Heart right ventricle (tissue), 16 donors: Measurements from ENCODE around the gene PHRF1. TPM values are rescaled to one million over a fixed set of nuclear protein-coding genes. Genes with fewer than 3 reads are reported as not detected.
"Not testable (repeated sequence)": the region's sequence is repeated elsewhere in the genome, so short reads cannot be mapped to it uniquely, and the experiment has no call there.

ENCODE experiments used
- ATAC-seq, 8 donors: fragments of 200-7000 bp; cut with Tn5 transposase; one replicate each; pipeline ENCODE4 v1.9.1; 2020; ENCODE audit warnings: mild to moderate bottlenecking in 8 of 8, moderate library complexity in 8 of 8, moderate number of reproducible peaks in 1 of 8
- DNase-seq, 2 donors: peaks; one replicate each; pipeline ENCODE4 v3.0.0-alpha.2; 2020
- H3K27ac ChIP-seq, 10 donors: fragments of 200-600 bp; sonication (generic) in 2 of 10; one replicate each; pipeline versions ENCODE4 v1.5.0 to v1.8.0; 2020 to 2022; ENCODE audit warnings: mild to moderate bottlenecking in 3 of 10
- H3K27me3 ChIP-seq, 7 donors: fragments of 200-600 bp; one replicate each; pipeline ENCODE4 v1.8.0; 2021 to 2022; ENCODE audit warnings: mild to moderate bottlenecking in 2 of 7
- H3K36me3 ChIP-seq, 9 donors: fragments of 200-600 bp; sonication (generic) in 1 of 9; one replicate each; pipeline versions ENCODE4 v1.5.0 to v1.8.0; 2020 to 2022; ENCODE audit warnings: mild to moderate bottlenecking in 2 of 9
- H3K4me1 ChIP-seq, 9 donors: fragments of 200-600 bp; sonication (generic) in 1 of 9; one replicate each; pipeline versions ENCODE4 v1.5.0 to v1.8.0; 2020 to 2022; ENCODE audit warnings: mild to moderate bottlenecking in 4 of 9
- H3K4me3 ChIP-seq, 10 donors: fragments of 200-600 bp; sonication (generic) in 2 of 10; one replicate each; pipeline versions ENCODE4 v1.5.0 to v1.8.0; 2020 to 2022; ENCODE audit warnings: mild to moderate bottlenecking in 7 of 10, moderate library complexity in 2 of 10
- H3K9me3 ChIP-seq, 11 donors: fragments of 200-600 bp in 10 of 11; sonication (generic) in 2 of 11; one replicate each; pipeline versions ENCODE4 v1.5.0 to v1.8.0; 2013 to 2022; ENCODE audit warnings: mild to moderate bottlenecking in 2 of 11, control low read depth in 1 of 11, moderate library complexity in 1 of 11
- CTCF ChIP-seq, 9 donors: fragments of 200-600 bp; sonication (generic) in 2 of 9; IDR thresholded peaks; one replicate each; pipeline versions ENCODE4 v1.5.0 to v1.8.0; 2021 to 2022; ENCODE audit warnings: antibody characterized with exemption in 9 of 9, mild to moderate bottlenecking in 5 of 9, moderate library complexity in 1 of 9
- WGBS, 2 donors: extraction: QIAGEN DNeasy Blood & Tissue Kit; methylation state at CpG; one replicate each; pipeline ENCODE4 v1.1.7; 2013; ENCODE audit warnings: inconsistent platforms in 1 of 2; 5-methylcytosine and 5-hydroxymethylcytosine counted together
- intact Hi-C, 10 donors: fragments of 100-400 bp; cut with DNase I; formaldehyde crosslinking; loops; one replicate each; pipeline versions ENCODE4 v1.11.1 to v1.14.2; 2022
- polyA plus RNA-seq, 2 donors: library from polyadenylated mRNA; stranded (reverse); fragments of 200-250 nt; gene quantifications; one replicate each; pipeline ENCODE4 v1.2.3, GENCODE V29; 2013
- total RNA-seq, 10 donors: library from RNA; stranded (reverse); fragmentation: NEBNext Ultra II Directional in 3 of 10; extraction: Animal tissue kit (Norgen Biotek cat#: 25700) in 3 of 10; gene quantifications; one replicate each; pipeline versions ENCODE4 v1.2.1 to v1.2.4, GENCODE V29; 2021 to 2023
- donor health status: Arrhythmogenic right ventricular cardiomyopathy.
- donor health status: ischemic (EF 13 %, LVEDD 7.1; RV severe dilation, severe dysfunction).
- donor health status: healthy with polysubstance abuse.
- donor health status: DM: no; HTN: yes; CAD: no.
- donor health status: DM: no; HTN: no; CAD: no.
- donor health status: ischemic (EF 25% LVEDD 6.9; RV normal size, moderate dysfunction).
- donor health status: ischemic (EF 25% LVEDD 5.7; RV mildly dilated, moderate dysfunction).
- donor health status: healthy.
- donor health status: DM: yes; HTN: yes; CAD: no.
- donor health status: Ischemic cardiomyopathy.
- donor health status: ischemic (EF 35%, LVEDD 5.7; RV mildly dilated, moderate dysfunction).
- donor health status: nonischemic (EF 11% LVEDD 7.7; RV severe dilation, severe dysfunction).
- donor health status: DM: yes; HTN: yes; CAD: no.
- donor health status: PGD.
- donor health status: ischemic (EF 29% LVEDD 5.4; RV normal size, mild dysfunction).
- donor health status: nonischemic (EF 23%, LVEDD 6.1; RV moderate dilation, normal function).

PHRF1 gene
- total and polyA plus RNA-seq, 12 donors, result 10.5 to 23.0 (median 18.5) TPM

- no peak for DNase-seq
- H3K36me3 ChIP-seq, result peaks cover 0 to 70% (median 0%) of the 10 kb centered on the region in 9 donors
- H3K9me3 ChIP-seq, result no peaks in the 10 kb centered on the region
- H3K4me3 ChIP-seq, result no peak overlapping the region
- WGBS, 2 donors, result 96 to 97% methylated on average over 10 of the region's 10 CpGs
- H3K27ac ChIP-seq, result no peak overlapping the region
- H3K27me3 ChIP-seq, result no peaks in the 10 kb centered on the region
- H3K4me1 ChIP-seq, result no peaks in the 10 kb centered on the region
- no peak for TF ChIP-seq CTCF (IDR thresholded peaks at IDR 0.05)
- intact Hi-C loops, result no loop called here
- ATAC-seq, result no peak
These were observed 74.2 kb downstream of the PHRF1 start for GRCh38 chr11:650482-650881.

- ATAC-seq, H3K4me1 ChIP-seq, H3K27ac ChIP-seq, DNase-seq, H3K4me3 ChIP-seq, H3K27me3 ChIP-seq, intact Hi-C loops, H3K9me3 ChIP-seq: not testable (repeated sequence)
- H3K36me3 ChIP-seq, result peaks cover 0 to 83% (median 0%) of the 10 kb centered on the region in 9 donors
- 90 to 93% methylated on average over 14 of the region's 14 CpGs for WGBS, 2 donors
These were observed 76.9 kb downstream of the PHRF1 start for GRCh38 chr11:653136-653535.

- intact Hi-C loops, result no loop called here
- peaks cover 0 to 83% (median 0%) of the 10 kb centered on the region in 9 donors for H3K36me3 ChIP-seq
- H3K9me3 ChIP-seq, result no peaks in the 10 kb centered on the region
- no peak overlapping the region for H3K4me3 ChIP-seq
- H3K27ac ChIP-seq, result no peak overlapping the region
- H3K4me1 ChIP-seq, result no peaks in the 10 kb centered on the region
- H3K27me3 ChIP-seq, result no peaks in the 10 kb centered on the region
- DNase-seq (no peak), ATAC-seq (no peak)
- TF ChIP-seq CTCF (IDR thresholded peaks at IDR 0.05), result no peak
- WGBS, 2 donors, result 88 to 93% methylated on average over 15 of the region's 15 CpGs
These were observed 77.6 kb downstream of the PHRF1 start for GRCh38 chr11:653837-654236.

GRCh38 chr11:654444-654843 is 78.2 kb downstream of the PHRF1 start:
- H3K9me3 ChIP-seq, ATAC-seq, intact Hi-C loops, H3K27me3 ChIP-seq, H3K4me3 ChIP-seq, H3K27ac ChIP-seq, H3K4me1 ChIP-seq, DNase-seq: not testable (repeated sequence)
- 89 to 96% methylated on average over 12 of the region's 12 CpGs for WGBS, 2 donors
- H3K36me3 ChIP-seq, result peaks cover 0 to 85% (median 0%) of the 10 kb centered on the region in 9 donors

GRCh38 chr11:655036-655726 is 78.9 kb downstream of the PHRF1 start:
- peaks cover 0 to 85% (median 0%) of the 10 kb centered on the region in 9 donors for H3K36me3 ChIP-seq
- H3K27me3 ChIP-seq, result no peaks in the 10 kb centered on the region
- no peaks in the 10 kb centered on the region for H3K4me1 ChIP-seq
- ATAC-seq (no peak), DNase-seq (no peak)
- 93 to 94% methylated on average over 30 of the region's 30 CpGs for WGBS, 2 donors
- H3K27ac ChIP-seq, result no peak overlapping the region
- H3K9me3 ChIP-seq, result no peaks in the 10 kb centered on the region
- TF ChIP-seq CTCF (IDR thresholded peaks at IDR 0.05), result no peak
- intact Hi-C loops, result no loop called here
- H3K4me3 ChIP-seq, result no peak overlapping the region
